ENCODE results near the gene LRRC7.

- no peak for TF ChIP-seq CTCF (IDR thresholded peaks at IDR 0.05)
- TF ChIP-seq EP300 (IDR thresholded peaks at IDR 0.05), result no peak
These were observed 40.4 kb upstream of the LRRC7 start for GRCh38 chr1:69527273-69527672.
